OCI-LY7 (cell line): ENCODE results near the gene PRH2. TPM values are rescaled to one million over a fixed set of nuclear protein-coding genes. Genes with fewer than 3 reads are reported as not detected.

ENCODE experiments used
- BruUV-seq: library from RNA; stranded (reverse); fragments of 400-500 nt; replicated peaks from 2 replicates; lab custom pipeline; 2021; lab: Mats Ljungman, UMichigan
- CTCF ChIA-PET: fragments of 300-600 bp; sonication (Branson Sonifier 250); formaldehyde crosslinking; loops from one replicate; lab custom pipeline; 2022; ENCODE audit warnings: antibody characterized with exemption; ENCODE audit not compliant: unreplicated experiment; lab: Charles Lee
- POLR2A ChIA-PET: fragments of 300-600 bp; sonication (Branson Sonifier 250); formaldehyde crosslinking; loops from one replicate; lab custom pipeline; 2022; ENCODE audit warnings: antibody characterized with exemption; lab: Charles Lee
- DNase-seq: peaks from one replicate; pipeline ENCODE4 v3.0.0-alpha.2; 2015; ENCODE audit warnings: low spot score
- H2AFZ ChIP-seq: fragments of 200-600 bp; sonication (generic), shearing (Covaris generic); 2 replicates; pipeline ENCODE4 v1.6.1; 2014; ENCODE audit warnings: mild to moderate bottlenecking, antibody characterized with exemption, low read length, moderate library complexity
- H3K27ac ChIP-seq: fragments of 200-600 bp; sonication (generic); 2 replicates; pipeline ENCODE4 v1.5.1; 2014; ENCODE audit warnings: mixed run types, low read depth, mild to moderate bottlenecking, moderate library complexity, low read length, inconsistent platforms; ENCODE audit not compliant: poor library complexity, severe bottlenecking
- H3K36me3 ChIP-seq: fragments of 200-600 bp; sonication (generic); 2 replicates; pipeline ENCODE4 v1.6.1; 2014; ENCODE audit warnings: mild to moderate bottlenecking, antibody characterized with exemption, low read length, moderate library complexity, mixed read lengths; ENCODE audit not compliant: insufficient read depth
- H3K4me1 ChIP-seq: fragments of 200-600 bp; sonication (generic); 2 replicates; pipeline ENCODE4 v1.5.1; 2014; ENCODE audit warnings: mild to moderate bottlenecking, low read length; ENCODE audit not compliant: insufficient read depth, poor library complexity, severe bottlenecking
- H3K4me2 ChIP-seq: fragments of 200-600 bp; sonication (generic); 2 replicates; pipeline ENCODE4 v1.6.1; 2014; ENCODE audit warnings: mild to moderate bottlenecking, low read length
- H3K4me3 ChIP-seq: fragments of 200-600 bp; sonication (generic); 2 replicates; pipeline ENCODE4 v1.5.1; 2014; ENCODE audit warnings: mild to moderate bottlenecking, low read depth, low read length; ENCODE audit not compliant: poor library complexity, severe bottlenecking
- H3K79me2 ChIP-seq: fragments of 200-600 bp; sonication (generic); 2 replicates; pipeline ENCODE4 v1.6.1; 2016; ENCODE audit warnings: low read depth, mild to moderate bottlenecking, low read length, moderate library complexity, mixed read lengths; ENCODE audit not compliant: insufficient read depth
- H3K9me2 ChIP-seq: fragments of 200-600 bp; sonication (generic); 2 replicates; pipeline ENCODE4 v1.6.1; 2016; ENCODE audit warnings: mild to moderate bottlenecking, low read length, mixed read lengths; ENCODE audit not compliant: insufficient read depth
- H3K9me3 ChIP-seq: fragments of 200-600 bp; sonication (generic); 2 replicates; pipeline ENCODE4 v1.6.1; 2014; ENCODE audit warnings: mild to moderate bottlenecking, mixed run types, low read length, mixed read lengths
- H4K20me1 ChIP-seq: fragments of 200-600 bp; sonication (generic); 2 replicates; pipeline ENCODE4 v1.6.1; 2014; ENCODE audit warnings: mild to moderate bottlenecking, antibody characterized with exemption, low read length, moderate library complexity, mixed read lengths; ENCODE audit not compliant: insufficient read depth
- EZH2phosphoT487 ChIP-seq: fragments of 200-600 bp; sonication (generic); IDR thresholded peaks from 2 replicates; pipeline ENCODE4 v1.6.1; 2018; ENCODE audit warnings: low read depth, borderline replicate concordance, mild to moderate bottlenecking, mixed run types, antibody characterized with exemption, low read length, moderate library complexity, mixed read lengths
- intact Hi-C: fragments of 100-400 bp; cut with micrococcal nuclease; formaldehyde crosslinking; loops from one replicate; pipeline ENCODE4 v1.10.0; 2022; ENCODE audit not compliant: unreplicated experiment
- total RNA-seq, 2 experiments: library from RNA; depleted of rRNA in 1 of 2; stranded (reverse); fragments of >200 nt in 1 of 2; shearing (Covaris generic) in 1 of 2; gene quantifications; 2 replicates each; pipeline ENCODE4 v1.2.3, GENCODE V29; 2014 to 2022
- TF ChIP-seq, protein P1 (sequence below): fragments of 200-600 bp; sonication (generic); conservative IDR thresholded peaks from 2 replicates; pipeline ENCODE4 v1.5.1; 2014; ENCODE audit warnings: mild to moderate bottlenecking, antibody characterized with exemption, low read length, moderate library complexity, mixed read lengths

Gene PRH2
- total RNA-seq, 2 experiments from 2014 or later, result not detected

- no peaks in the 10 kb centered on the region for H3K4me1 ChIP-seq
- no peak overlapping the region for H2AFZ ChIP-seq
- DNase-seq, result no peak
- H3K36me3 ChIP-seq, result no peaks in the 10 kb centered on the region
- TF ChIP-seq EZH2phosphoT487, result no peak
- TF ChIP-seq, protein P1, sequence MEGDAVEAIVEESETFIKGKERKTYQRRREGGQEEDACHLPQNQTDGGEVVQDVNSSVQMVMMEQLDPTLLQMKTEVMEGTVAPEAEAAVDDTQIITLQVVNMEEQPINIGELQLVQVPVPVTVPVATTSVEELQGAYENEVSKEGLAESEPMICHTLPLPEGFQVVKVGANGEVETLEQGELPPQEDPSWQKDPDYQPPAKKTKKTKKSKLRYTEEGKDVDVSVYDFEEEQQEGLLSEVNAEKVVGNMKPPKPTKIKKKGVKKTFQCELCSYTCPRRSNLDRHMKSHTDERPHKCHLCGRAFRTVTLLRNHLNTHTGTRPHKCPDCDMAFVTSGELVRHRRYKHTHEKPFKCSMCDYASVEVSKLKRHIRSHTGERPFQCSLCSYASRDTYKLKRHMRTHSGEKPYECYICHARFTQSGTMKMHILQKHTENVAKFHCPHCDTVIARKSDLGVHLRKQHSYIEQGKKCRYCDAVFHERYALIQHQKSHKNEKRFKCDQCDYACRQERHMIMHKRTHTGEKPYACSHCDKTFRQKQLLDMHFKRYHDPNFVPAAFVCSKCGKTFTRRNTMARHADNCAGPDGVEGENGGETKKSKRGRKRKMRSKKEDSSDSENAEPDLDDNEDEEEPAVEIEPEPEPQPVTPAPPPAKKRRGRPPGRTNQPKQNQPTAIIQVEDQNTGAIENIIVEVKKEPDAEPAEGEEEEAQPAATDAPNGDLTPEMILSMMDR, result no peak
- H4K20me1 ChIP-seq, result no peaks in the 10 kb centered on the region
- H3K4me2 ChIP-seq, result no peak overlapping the region
- ChIA-PET CTCF (no interaction called here), POLR2A (no interaction called here)
- no peak overlapping the region for H3K27ac ChIP-seq
- H3K9me2 ChIP-seq, result no peaks in the 10 kb centered on the region
- intact Hi-C loops, result no loop called here
- no peaks in the 10 kb centered on the region for H3K79me2 ChIP-seq
- no peaks in the 10 kb centered on the region for H3K9me3 ChIP-seq
- H3K4me3 ChIP-seq, result no peak overlapping the region
- BruUV-seq, result no TSS peak
Observed at GRCh38 chr12:10900972-10901371, 28.1 kb upstream of the PRH2 start.

GRCh38 chr12:10901427-10901826 lies 27.6 kb upstream of the PRH2 start:
- intact Hi-C loops, result no loop called here
- no peaks in the 10 kb centered on the region for H3K9me2 ChIP-seq
- no peak for DNase-seq
- no peak for TF ChIP-seq EZH2phosphoT487
- TF ChIP-seq, protein P1, result peak; percentile 47
- H3K4me3 ChIP-seq, result no peak overlapping the region
- H3K36me3 ChIP-seq, result no peaks in the 10 kb centered on the region
- H3K4me1 ChIP-seq, result no peaks in the 10 kb centered on the region
- no peak overlapping the region for H2AFZ ChIP-seq
- H4K20me1 ChIP-seq, result no peaks in the 10 kb centered on the region
- CTCF ChIA-PET, result no interaction called here
- BruUV-seq, result no TSS peak
- no peak overlapping the region for H3K4me2 ChIP-seq
- no peak overlapping the region for H3K27ac ChIP-seq
- no peaks in the 10 kb centered on the region for H3K79me2 ChIP-seq
- H3K9me3 ChIP-seq, result no peaks in the 10 kb centered on the region
- POLR2A ChIA-PET, result no interaction called here

DNA sequence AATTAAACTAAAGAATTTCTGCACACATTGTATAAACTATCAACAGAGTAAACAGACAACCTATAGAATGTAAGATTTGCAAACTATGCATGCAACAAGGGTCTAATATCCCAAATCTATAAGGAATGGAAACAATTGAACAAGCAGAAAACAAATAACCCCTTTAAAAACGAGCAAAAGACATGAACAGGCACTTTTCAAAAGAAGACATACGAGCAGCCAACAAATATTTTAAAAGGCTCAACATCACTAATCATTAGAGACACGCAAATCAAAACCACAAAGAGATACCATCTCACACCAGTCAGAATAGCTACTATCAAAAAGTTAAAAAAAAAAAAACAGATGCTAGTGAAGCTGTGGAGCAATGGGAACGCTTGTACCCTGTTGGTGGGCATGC lies 24.4 kb upstream of the PRH2 start:
- H3K4me3 ChIP-seq, result no peak overlapping the region
- no peak overlapping the region for H3K27ac ChIP-seq
- no peak overlapping the region for H3K4me2 ChIP-seq
- POLR2A ChIA-PET, result no interaction called here
- no peak for DNase-seq
- H2AFZ ChIP-seq, result no peak overlapping the region
- no peaks in the 10 kb centered on the region for H3K9me3 ChIP-seq
- no peaks in the 10 kb centered on the region for H3K9me2 ChIP-seq
- H3K4me1 ChIP-seq, result no peaks in the 10 kb centered on the region
- H4K20me1 ChIP-seq, result no peaks in the 10 kb centered on the region
- H3K79me2 ChIP-seq, result no peaks in the 10 kb centered on the region
- CTCF ChIA-PET, result no interaction called here
- TF ChIP-seq EZH2phosphoT487, result no peak
- TF ChIP-seq, protein P1, result no peak
- no TSS peak for BruUV-seq
- intact Hi-C loops, result no loop called here
- no peaks in the 10 kb centered on the region for H3K36me3 ChIP-seq
